ENCODE results near the gene OBSCN. TPM values are rescaled to one million over a fixed set of nuclear protein-coding genes. Genes with fewer than 3 reads are reported as not detected.
A peak's percentile ranks its signal among the peaks of the same experiment; 100 is the strongest.

OBSCN gene
- total RNA-seq, 4 donors from 2014 or later: 15.0 to 46.6 (median 34.4) TPM

DNA sequence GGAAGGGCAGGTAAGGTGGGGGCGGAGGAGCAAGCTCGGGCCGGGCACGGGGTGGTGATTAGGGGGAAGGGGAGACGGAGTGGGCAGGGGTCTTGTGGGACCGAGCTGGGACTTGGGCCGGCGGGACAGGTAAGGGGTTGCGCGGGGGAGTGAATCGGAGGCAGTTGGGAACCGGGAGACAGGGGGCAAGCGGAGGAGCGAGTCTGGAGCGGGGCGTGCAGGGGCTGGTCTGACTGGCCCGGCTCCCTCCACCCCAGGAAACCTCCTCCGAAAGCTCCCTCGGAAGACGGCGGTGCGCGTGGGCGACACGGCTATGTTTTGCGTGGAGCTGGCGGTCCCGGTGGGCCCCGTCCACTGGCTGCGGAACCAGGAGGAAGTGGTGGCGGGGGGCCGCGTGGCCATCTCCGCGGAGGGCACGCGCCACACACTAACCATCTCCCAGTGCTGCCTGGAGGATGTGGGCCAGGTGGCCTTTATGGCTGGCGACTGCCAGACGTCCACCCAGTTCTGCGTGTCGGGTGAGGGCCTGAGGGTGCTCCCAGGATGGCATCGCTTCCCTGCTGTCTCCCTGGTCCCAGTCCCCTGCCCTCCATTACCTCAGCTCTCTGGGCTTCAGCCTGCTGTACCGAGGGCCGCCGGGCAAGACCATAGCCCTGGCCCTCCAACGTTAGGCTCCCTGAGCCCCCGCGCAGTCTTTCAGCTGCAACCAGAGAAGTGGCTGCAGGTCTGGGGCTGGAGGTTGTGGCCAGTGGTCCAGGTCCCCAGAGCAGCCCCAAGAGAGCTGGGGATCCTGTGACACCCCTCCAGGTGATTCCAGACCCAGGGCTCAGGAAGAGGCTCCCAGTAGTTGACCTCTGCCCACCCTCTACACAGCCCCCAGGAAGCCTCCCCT lies 6.3 kb downstream of the OBSCN start:
- peaks cover 19% of the 10 kb centered on the region for H3K4me1 ChIP-seq
- no peak for DNase-seq (ENCODE audit: low spot score in 2 of 2)
- H3K9me3 ChIP-seq: no peaks in the 10 kb centered on the region
- WGBS: 11% methylated on average over 37 of the region's 48 CpGs
- peaks cover 10% of the 10 kb centered on the region for H3K27me3 ChIP-seq
- H3K4me3 ChIP-seq: peak overlapping the region; percentile 55
- TF ChIP-seq POLR2A (IDR thresholded peaks at IDR 0.05): no peak
- TF ChIP-seq POLR2AphosphoS5 (IDR thresholded peaks at IDR 0.05): no peak
- TF ChIP-seq, protein P1, sequence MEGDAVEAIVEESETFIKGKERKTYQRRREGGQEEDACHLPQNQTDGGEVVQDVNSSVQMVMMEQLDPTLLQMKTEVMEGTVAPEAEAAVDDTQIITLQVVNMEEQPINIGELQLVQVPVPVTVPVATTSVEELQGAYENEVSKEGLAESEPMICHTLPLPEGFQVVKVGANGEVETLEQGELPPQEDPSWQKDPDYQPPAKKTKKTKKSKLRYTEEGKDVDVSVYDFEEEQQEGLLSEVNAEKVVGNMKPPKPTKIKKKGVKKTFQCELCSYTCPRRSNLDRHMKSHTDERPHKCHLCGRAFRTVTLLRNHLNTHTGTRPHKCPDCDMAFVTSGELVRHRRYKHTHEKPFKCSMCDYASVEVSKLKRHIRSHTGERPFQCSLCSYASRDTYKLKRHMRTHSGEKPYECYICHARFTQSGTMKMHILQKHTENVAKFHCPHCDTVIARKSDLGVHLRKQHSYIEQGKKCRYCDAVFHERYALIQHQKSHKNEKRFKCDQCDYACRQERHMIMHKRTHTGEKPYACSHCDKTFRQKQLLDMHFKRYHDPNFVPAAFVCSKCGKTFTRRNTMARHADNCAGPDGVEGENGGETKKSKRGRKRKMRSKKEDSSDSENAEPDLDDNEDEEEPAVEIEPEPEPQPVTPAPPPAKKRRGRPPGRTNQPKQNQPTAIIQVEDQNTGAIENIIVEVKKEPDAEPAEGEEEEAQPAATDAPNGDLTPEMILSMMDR (IDR thresholded peaks at IDR 0.05): no peak
- TF ChIP-seq EP300 (IDR thresholded peaks at IDR 0.05): no peak
- H3K27ac ChIP-seq: no peak overlapping the region
- H3K36me3 ChIP-seq: peaks cover 5% of the 10 kb centered on the region

DNA sequence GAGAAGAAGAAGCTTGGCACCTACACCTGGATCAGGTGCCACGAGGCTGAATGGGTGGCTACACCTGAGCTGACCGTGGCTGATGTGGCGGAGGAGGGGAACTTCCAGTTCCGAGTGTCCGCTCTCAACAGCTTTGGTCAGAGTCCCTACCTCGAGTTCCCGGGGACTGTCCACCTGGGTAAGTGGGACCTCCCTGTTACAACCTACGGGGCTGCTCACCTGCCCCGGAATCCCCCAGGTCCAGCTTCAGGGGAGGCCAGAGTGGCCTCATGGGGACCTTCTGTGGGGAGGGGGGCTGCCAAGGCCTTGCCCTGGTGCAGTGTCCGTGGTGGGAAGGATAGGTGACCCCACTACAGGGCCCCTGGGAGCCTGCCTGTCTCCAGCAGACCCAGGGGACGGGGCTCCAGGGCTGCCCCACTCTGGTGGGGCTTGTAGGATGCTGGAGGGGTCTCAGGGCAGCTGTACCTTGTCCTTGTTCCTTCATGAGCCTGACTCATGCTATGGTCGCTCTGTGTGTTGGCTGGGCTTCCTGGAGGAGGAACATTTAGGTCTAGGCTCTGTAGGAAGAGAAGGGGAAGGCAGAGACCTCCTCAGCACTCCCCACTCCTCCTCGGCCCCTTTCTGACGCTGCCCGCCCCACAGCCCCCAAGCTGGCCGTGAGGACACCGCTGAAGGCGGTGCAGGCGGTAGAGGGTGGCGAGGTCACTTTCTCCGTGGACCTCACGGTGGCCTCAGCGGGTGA lies 7.2 kb downstream of the OBSCN start:
- DNase-seq (ENCODE audit: low spot score in 2 of 2): peak in 1 of 2 donors; percentile 74
- peaks cover 11% of the 10 kb centered on the region for H3K36me3 ChIP-seq
- WGBS: 95% methylated on average over 7 of the region's 23 CpGs

GRCh38 chr1:228215663-228216116 lies 7.8 kb downstream of the OBSCN start:
- H3K4me1 ChIP-seq: peaks cover 19% of the 10 kb centered on the region
- H3K27ac ChIP-seq: no peak overlapping the region
- WGBS: no CpG with 5 or more reads among the region's 13 CpGs
- TF ChIP-seq EP300 (IDR thresholded peaks at IDR 0.05) (no peak), POLR2AphosphoS5 (IDR thresholded peaks at IDR 0.05) (no peak), POLR2A (IDR thresholded peaks at IDR 0.05) (no peak)
- H3K27me3 ChIP-seq: peaks cover 10% of the 10 kb centered on the region
- no peak overlapping the region for H3K4me3 ChIP-seq
- H3K36me3 ChIP-seq: peaks cover 13% of the 10 kb centered on the region
- no peaks in the 10 kb centered on the region for H3K9me3 ChIP-seq
- peak in 1 of 2 donors; percentile 74 for DNase-seq (ENCODE audit: low spot score in 2 of 2)

More for the DNA sequence above, 7.2 kb downstream of the OBSCN start:
- Histone ChIP-seq H3K27me3 (peaks cover 10% of the 10 kb centered on the region), H3K9me3 (no peaks in the 10 kb centered on the region), H3K4me1 (peaks cover 19% of the 10 kb centered on the region), H3K4me3 (no peak overlapping the region), H3K27ac (no peak overlapping the region)
- TF ChIP-seq, protein P1 (IDR thresholded peaks at IDR 0.05): no peak
- TF ChIP-seq POLR2AphosphoS5 (IDR thresholded peaks at IDR 0.05) (no peak), POLR2A (IDR thresholded peaks at IDR 0.05) (no peak), EP300 (IDR thresholded peaks at IDR 0.05) (no peak)

GRCh38 chr1:228216371-228217320 lies 8.8 kb downstream of the OBSCN start:
- no peak overlapping the region for H3K27ac ChIP-seq
- peaks cover 19% of the 10 kb centered on the region for H3K4me1 ChIP-seq
- TF ChIP-seq, protein P1 (IDR thresholded peaks at IDR 0.05): no peak
- TF ChIP-seq POLR2A (IDR thresholded peaks at IDR 0.05) (no peak), POLR2AphosphoS5 (IDR thresholded peaks at IDR 0.05) (no peak), EP300 (IDR thresholded peaks at IDR 0.05) (no peak)
- DNase-seq (ENCODE audit: low spot score in 2 of 2): peak in 1 of 2 donors; percentile 77
- no peaks in the 10 kb centered on the region for H3K9me3 ChIP-seq
- 79% methylated on average over 34 of the region's 53 CpGs for WGBS
- peaks cover 13% of the 10 kb centered on the region for H3K36me3 ChIP-seq
- H3K27me3 ChIP-seq: peaks cover 10% of the 10 kb centered on the region
- H3K4me3 ChIP-seq: no peak overlapping the region

Measured in suprapubic skin (tissue), 4 donors.